Epidermal melanocyte (primary cell): Measurements from ENCODE around the gene SYCP2.

Experiments
- DNase-seq: peaks from one replicate; pipeline ENCODE4 v3.0.0; 2011; ENCODE audit warnings: low spot score; ENCODE audit not compliant: insufficient read length

Gene SYCP2

GRCh38 chr20:59823030-59823423 is 110.4 kb downstream of the SYCP2 start:
- DNase-seq: no peak

DNA sequence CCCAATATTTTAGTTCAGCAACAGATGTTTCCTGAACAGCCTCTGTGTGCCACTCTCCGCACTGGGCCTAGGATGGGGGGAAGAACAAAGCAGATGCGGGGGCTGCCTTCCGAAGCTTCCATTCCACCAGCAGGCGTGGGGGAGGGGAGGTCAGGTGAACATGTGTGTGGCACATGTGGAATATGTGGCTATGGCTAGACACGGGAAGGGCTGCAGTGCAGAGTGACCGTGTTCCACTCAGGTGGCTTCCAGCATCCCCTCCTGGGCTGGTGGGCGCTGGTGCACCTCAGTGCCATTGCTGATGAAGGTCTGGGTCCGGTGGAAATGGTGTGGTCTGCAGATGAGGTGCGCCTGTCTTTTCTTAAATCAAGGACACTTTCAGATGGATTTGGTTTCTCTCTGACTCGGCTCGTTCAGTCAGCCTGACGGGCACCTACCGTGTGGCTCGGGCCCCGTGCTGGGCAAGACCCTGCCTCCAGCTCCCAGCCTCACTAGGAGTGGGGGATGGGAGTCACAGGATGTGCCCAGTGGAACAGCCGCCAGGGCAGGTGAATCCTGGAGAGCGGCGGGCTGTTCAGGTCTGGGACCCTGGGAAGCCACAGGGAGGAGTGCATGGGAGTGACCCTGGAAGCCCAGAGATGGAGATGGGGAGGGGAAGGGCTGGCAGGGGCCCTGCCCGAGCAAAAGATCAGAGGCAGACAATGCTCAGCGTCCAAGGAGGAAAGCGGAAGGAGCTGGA is 111.0 kb downstream of the SYCP2 start:
- no peak for DNase-seq

- DNase-seq: no peak
These were observed 111.6 kb downstream of the SYCP2 start for GRCh38 chr20:59821788-59822187.

DNA sequence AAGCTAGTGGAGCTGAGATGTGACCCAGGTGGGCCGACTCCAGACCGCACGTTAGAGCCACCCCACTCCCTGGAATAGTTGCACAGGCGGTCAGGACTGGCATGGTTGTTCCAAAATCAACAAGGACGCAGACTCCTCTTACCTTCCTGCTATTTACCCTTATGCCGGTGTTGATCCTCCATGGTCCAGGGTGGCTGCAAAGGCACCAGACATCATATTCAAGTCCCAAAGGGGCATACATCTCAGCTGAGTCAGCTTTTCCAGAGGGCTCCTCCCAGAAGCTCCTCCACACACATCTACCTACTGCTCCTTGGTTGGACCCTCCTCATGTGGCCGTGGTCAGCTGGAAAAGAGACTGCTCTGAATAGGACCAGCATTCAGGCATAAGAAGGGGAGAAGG is 112.2 kb downstream of the SYCP2 start:
- no peak for DNase-seq

- no peak for DNase-seq
These were observed 113.0 kb downstream of the SYCP2 start for GRCh38 chr20:59820204-59821041.

DNA sequence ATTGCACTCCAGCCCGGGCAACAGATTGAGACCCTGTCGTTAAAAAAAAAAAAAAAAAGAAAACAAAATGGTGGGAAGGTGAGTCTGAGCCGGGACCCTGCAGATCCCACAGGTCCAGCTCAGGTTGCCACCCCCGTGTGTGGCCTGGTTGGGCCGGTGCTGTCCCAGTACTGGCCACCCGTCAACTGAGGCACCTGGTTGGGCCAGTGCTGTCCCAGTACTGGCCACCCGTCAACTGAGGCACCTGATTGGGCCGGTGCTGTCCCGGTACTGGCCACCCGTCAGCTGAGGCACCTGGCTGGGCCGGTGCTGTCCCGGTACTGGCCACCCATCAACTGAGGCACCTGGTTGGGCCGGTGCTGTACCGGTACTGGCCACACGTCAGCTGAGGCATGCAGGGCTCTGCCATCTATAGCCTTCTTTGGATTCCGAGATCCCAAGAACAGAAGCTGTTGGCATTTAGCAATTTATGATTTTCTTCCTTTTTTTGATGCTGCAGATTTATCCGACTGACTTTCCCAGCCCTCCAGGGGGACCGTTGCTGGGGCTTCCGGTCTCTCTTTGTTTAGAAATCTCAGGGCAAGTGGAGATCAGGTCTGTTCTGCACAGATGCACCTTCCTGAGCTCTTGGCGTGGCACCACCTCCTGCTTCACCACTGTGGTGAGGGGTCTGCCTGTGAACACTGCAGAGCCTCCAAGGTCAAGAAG is 113.8 kb downstream of the SYCP2 start:
- no peak for DNase-seq

DNA sequence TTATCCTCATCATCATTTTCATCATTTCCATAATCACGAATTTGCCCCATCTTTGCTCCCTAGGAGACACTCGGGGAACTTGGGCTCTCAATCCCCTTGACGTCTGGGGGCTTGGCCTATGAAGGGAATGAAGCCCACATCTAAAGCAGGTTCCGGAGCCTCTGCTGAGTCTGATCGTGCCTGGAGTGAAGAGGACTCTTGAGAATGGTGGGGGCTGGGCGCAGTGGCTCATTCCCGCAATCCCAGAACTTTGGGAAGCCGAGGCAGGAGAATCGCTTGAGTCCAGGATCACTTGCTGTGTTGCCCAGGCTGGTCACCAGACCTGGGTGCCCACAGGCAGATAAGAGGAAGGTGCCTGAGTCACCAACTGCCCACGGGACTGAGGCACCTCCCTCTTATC is 114.5 kb downstream of the SYCP2 start:
- DNase-seq: no peak

DNA sequence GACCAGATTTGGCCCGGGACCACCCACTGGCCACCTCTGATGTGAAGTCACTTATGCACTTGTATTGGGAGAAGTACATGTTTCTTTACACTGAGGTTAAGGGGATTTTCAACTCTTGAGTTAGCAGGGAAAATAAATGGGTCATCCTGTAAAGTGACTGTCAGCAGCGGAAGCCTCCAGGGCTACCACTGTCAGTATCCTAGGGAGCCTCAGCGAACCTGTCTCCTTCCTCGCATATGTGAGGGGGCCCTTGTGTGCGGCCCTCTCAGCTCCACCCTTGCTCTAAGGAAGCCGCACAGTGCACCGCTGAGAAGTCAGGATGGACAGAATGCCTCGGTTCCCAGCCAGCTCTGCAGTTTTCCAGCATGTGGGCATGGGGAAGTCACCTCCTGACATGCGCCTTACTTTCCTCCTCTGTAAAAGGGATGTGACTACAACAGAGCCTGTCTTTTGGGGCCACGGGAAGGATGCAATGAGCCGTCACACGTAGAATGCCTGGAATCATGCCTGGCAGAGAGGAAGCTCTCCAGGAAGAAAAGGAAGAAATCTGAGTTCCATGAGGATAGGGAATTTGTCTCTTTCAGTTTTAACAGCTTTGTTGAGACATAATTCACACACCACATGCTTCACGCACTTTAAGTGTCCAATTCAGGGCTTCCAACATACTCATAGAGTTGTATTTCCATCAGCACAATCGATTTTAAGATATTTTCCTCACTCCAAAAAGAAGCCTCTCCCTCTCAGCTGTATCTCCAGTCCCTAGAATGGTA is 115.4 kb downstream of the SYCP2 start:
- no peak for DNase-seq

DNA sequence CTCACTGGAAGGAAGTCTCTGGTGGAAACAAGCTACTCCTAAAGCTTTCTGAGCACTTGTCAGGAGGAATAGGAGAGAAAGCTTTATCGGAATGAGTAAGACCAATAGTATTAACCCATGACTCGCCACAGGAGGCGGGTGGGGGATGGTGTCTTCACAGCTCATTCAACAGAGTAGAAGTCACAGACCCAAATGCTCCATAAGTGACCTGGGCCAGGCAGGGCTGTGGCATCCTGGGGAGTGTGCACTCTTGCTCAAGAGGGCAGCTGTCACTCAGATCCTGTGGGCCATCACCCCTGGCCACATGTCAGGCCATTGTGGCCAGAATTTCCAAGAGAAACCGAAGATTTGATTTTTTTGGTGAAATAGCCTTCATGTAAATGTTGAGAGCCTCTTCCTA is 116.0 kb downstream of the SYCP2 start:
- no peak for DNase-seq

GRCh38 chr20:59816146-59816738 is 117.2 kb downstream of the SYCP2 start:
- no peak for DNase-seq

DNA sequence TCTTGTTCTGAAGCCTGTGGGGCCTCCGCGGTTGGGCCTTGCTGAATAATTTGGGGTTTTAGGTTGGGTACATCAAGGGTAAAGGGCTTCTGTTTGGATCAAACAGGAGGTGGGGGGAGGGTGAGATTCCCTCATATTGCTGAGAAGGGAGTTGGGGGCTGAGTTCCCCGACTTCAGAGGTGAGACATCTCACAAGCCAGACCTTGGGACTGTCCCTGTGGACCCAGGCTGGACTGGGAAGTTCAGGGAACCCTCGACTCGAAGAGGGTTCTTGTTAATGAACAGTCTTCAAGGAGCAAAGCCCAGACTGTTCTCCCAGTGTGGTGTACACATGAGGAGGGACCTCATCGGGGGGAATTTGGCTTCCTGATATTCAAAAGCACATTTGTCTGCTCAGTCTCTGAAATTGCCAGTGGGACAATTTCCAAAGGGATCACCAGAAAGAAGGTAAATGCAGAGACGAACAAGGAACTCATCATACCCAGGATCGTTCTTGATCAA is 118.5 kb downstream of the SYCP2 start:
- DNase-seq: no peak

DNA sequence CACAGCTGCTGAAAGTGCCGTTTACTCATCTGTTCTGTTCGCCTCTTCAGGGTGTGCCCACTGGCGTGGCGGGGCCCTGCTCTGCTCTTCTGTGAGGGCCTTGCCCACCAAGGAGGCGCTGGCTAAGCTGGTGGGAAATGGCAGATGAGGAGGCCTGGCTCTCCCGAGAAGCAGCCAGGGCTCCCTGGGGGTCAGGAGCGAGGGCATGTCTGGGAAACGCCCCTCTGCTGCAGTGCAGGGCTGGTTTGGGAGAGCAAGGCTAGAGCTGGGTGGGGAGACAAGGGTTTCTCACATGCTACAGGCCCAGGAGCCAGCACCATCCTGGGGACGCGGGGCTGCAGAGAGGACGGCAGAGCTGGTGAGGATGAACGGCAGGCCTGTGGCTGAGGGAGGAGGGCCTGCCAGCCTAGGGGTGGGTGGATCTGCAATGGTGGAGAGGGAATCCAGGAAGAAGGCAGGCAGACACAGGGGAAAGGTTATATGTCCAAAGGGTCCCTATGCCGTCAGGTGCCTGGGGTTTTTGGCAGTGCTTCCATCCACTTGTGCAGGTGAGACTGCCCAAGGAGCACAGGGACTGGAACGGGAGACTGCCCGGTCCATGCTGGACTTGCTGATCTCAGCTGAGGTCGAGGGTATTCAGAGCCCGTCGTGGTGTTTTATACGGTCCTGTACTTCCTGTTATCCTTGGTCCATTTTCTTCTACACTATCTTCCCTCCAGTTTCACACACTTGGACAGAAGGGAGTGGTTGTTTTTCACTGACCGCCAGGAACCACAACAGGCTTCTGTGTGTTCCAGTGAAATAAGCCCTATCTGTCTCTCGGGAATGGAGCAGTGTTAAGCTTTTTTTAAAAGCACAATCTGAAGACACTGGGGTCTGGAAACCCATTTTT is 119.2 kb downstream of the SYCP2 start:
- no peak for DNase-seq
